HCT116 (cell line): ENCODE data around the gene CHST15. TPM values are rescaled to one million over a fixed set of nuclear protein-coding genes. Genes with fewer than 3 reads are reported as not detected.

Source experiments
- ATAC-seq: fragments of 200-7000 bp; cut with Tn5 transposase; 2 replicates; pipeline ENCODE4 v1.9.1; 2020; ENCODE audit warnings: mild to moderate bottlenecking, moderate library complexity
- BruUV-seq: library from RNA; stranded (reverse); fragments of 400-500 nt; replicated peaks from 2 replicates; lab custom pipeline; 2021; lab: Mats Ljungman, UMichigan
- CTCF ChIA-PET: fragments of 300-600 bp; sonication (Branson Sonifier 250); formaldehyde crosslinking; loops from one replicate; lab custom pipeline; 2021; ENCODE audit warnings: antibody characterized with exemption; lab: Charles Lee
- POLR2A ChIA-PET: fragments of 300-600, 350-600 bp; sonication (Branson Sonifier 250); formaldehyde crosslinking; loops from one replicate; lab custom pipeline; 2021; ENCODE audit warnings: antibody characterized with exemption; lab: Charles Lee
- RAD21 ChIA-PET, 2 experiments: fragments of 300-600 bp; sonication (Branson Sonifier 250); formaldehyde crosslinking; loops; one replicate each; lab custom pipeline; 2023; ENCODE audit warnings: low total read pairs in 2 of 2; ENCODE audit not compliant: uncharacterized antibody in 2 of 2, unreplicated experiment in 2 of 2, low non-redundant PET in 1 of 2; lab: Charles Lee
- DNase-seq: peaks from one replicate; pipeline ENCODE4 v3.0.0-alpha.2; 2010; ENCODE audit warnings: low read depth, low spot score
- H2AFZ ChIP-seq: fragments of 200-600 bp; shearing (Covaris generic), sonication (generic); 2 replicates; pipeline ENCODE4 v1.6.1; 2017; ENCODE audit warnings: low read depth, mixed run types, mixed read lengths, antibody characterized with exemption, low read length; ENCODE audit not compliant: poor library complexity, severe bottlenecking
- H3K27ac ChIP-seq: 2 replicates; pipeline ENCODE4 v1.5.1; 2012; ENCODE audit warnings: low read depth, low read length
- H3K27me3 ChIP-seq: fragments of 200-600 bp; sonication (generic); 2 replicates; pipeline ENCODE4 v1.6.1; 2016; ENCODE audit warnings: mixed run types, low read length, mixed read lengths; ENCODE audit not compliant: insufficient read depth
- H3K36me3 ChIP-seq, 2 experiments: fragments of 200-500 bp in 1 of 2; fragments of 200-600 bp in 1 of 2; sonication (Bioruptor generic) in 1 of 2; sonication (generic) in 1 of 2; 2 replicates each; pipeline versions ENCODE4 v1.5.1 to v1.6.1; 2014 to 2016; ENCODE audit warnings: low read length in 2 of 2, inconsistent platforms in 1 of 2, mixed read lengths in 1 of 2, mixed run types in 1 of 2; ENCODE audit not compliant: insufficient read depth in 2 of 2, control insufficient read depth in 1 of 2
- H3K4me1 ChIP-seq, 2 experiments: fragments of 200-600 bp in 1 of 2; sonication (generic) in 1 of 2; 2 replicates each; pipeline versions ENCODE4 v1.5.1 to v1.6.1; 2012 to 2017; ENCODE audit warnings: low read length in 2 of 2, inconsistent platforms in 1 of 2, mild to moderate bottlenecking in 1 of 2, mixed read lengths in 1 of 2, mixed run types in 1 of 2, moderate library complexity in 1 of 2; ENCODE audit not compliant: insufficient read depth in 2 of 2, control insufficient read depth in 1 of 2
- H3K4me2 ChIP-seq: fragments of 200-600 bp; sonication (generic); 2 replicates; pipeline ENCODE4 v1.6.1; 2017; ENCODE audit warnings: mixed run types, low read length, mixed read lengths
- H3K4me3 ChIP-seq, 2 experiments: fragments of 200-600 bp in 1 of 2; sonication (generic) in 1 of 2; replicated peaks in 1 of 2; 2 replicates each; pipeline ENCODE4 v1.5.1; 2011 to 2016; ENCODE audit warnings: low read length in 2 of 2, control low read depth in 1 of 2, low read depth in 1 of 2, mild to moderate bottlenecking in 1 of 2, mixed read lengths in 1 of 2, mixed run types in 1 of 2
- H3K79me2 ChIP-seq: fragments of 200-600 bp; sonication (generic); 2 replicates; pipeline ENCODE4 v1.6.1; 2017; ENCODE audit warnings: mild to moderate bottlenecking, mixed run types, low read length, moderate library complexity, mixed read lengths; ENCODE audit not compliant: insufficient read depth
- H3K9ac ChIP-seq: fragments of 200-600 bp; sonication (generic); 2 replicates; pipeline ENCODE4 v1.6.1; 2016; ENCODE audit warnings: low read length, mixed read lengths
- H3K9me2 ChIP-seq: fragments of 200-600 bp; sonication (generic), shearing (Covaris generic); 2 replicates; pipeline ENCODE4 v1.6.1; 2017; ENCODE audit warnings: mixed run types, mild to moderate bottlenecking, moderate library complexity; ENCODE audit not compliant: insufficient read depth
- H3K9me3 ChIP-seq, 2 experiments: fragments of 200-500 bp in 1 of 2; fragments of 200-600 bp in 1 of 2; sonication (Bioruptor generic) in 1 of 2; sonication (generic) in 1 of 2; 2 replicates each; pipeline ENCODE4 v1.6.1; 2014 to 2017; ENCODE audit warnings: low read length in 2 of 2, mixed read lengths in 2 of 2, inconsistent platforms in 1 of 2, low read depth in 1 of 2, mild to moderate bottlenecking in 1 of 2, mixed run types in 1 of 2, moderate library complexity in 1 of 2; ENCODE audit not compliant: control insufficient read depth in 1 of 2, insufficient read depth in 1 of 2
- H4K20me1 ChIP-seq: fragments of 200-600 bp; sonication (generic), shearing (Covaris generic); 2 replicates; pipeline ENCODE4 v1.6.1; 2017; ENCODE audit warnings: mixed run types, mild to moderate bottlenecking, moderate library complexity; ENCODE audit not compliant: insufficient read depth
- POLR2A ChIP-seq: IDR thresholded peaks from 2 replicates; pipeline ENCODE4 v1.7.0; 2011; ENCODE audit warnings: borderline replicate concordance; ENCODE audit not compliant: insufficient read depth, insufficient read length; ENCODE audit errors: extremely low read depth
- SIN3A ChIP-seq: IDR thresholded peaks from 2 replicates; pipeline ENCODE4 v1.6.1; 2012; ENCODE audit warnings: low read depth
- SRF ChIP-seq: IDR thresholded peaks from 2 replicates; pipeline ENCODE4 v1.6.1; 2012; ENCODE audit warnings: low read depth
- TCF7L2 ChIP-seq: IDR thresholded peaks from 2 replicates; pipeline ENCODE4 v1.7.0; 2011; ENCODE audit warnings: borderline replicate concordance, inconsistent platforms; ENCODE audit not compliant: insufficient read depth, insufficient read length; ENCODE audit errors: extremely low read depth
- ZNF274 ChIP-seq: fragments of 200-500 bp; sonication (Bioruptor generic); IDR thresholded peaks from 2 replicates; pipeline ENCODE4 v1.6.1; 2014; ENCODE audit warnings: mild to moderate bottlenecking, low read depth, low read length, inconsistent platforms
- intact Hi-C: fragments of 100-400 bp; cut with micrococcal nuclease; formaldehyde crosslinking; loops from 2 replicates; pipeline ENCODE4 v1.10.0; 2022
- total RNA-seq: library from RNA; stranded (reverse); gene quantifications from one replicate; pipeline ENCODE4 v1.2.1, GENCODE V29; 2021; ENCODE audit not compliant: unreplicated experiment
- TF ChIP-seq, protein P1 (sequence below): IDR thresholded peaks from 2 replicates; pipeline ENCODE4 v1.6.1; 2012
- TF ChIP-seq, protein P2 (sequence below): IDR thresholded peaks from 2 replicates; pipeline ENCODE4 v1.6.1; 2012; ENCODE audit warnings: low read depth
- TF ChIP-seq, protein P3 (sequence below): IDR thresholded peaks from 2 replicates; pipeline ENCODE4 v1.6.1; 2011; ENCODE audit warnings: mild to moderate bottlenecking, low read length, moderate library complexity; ENCODE audit not compliant: insufficient replicate concordance; ENCODE audit errors: extremely low read depth

CHST15 gene
- total RNA-seq, 1 experiment from 2014 or later: 47.2 TPM

DNA sequence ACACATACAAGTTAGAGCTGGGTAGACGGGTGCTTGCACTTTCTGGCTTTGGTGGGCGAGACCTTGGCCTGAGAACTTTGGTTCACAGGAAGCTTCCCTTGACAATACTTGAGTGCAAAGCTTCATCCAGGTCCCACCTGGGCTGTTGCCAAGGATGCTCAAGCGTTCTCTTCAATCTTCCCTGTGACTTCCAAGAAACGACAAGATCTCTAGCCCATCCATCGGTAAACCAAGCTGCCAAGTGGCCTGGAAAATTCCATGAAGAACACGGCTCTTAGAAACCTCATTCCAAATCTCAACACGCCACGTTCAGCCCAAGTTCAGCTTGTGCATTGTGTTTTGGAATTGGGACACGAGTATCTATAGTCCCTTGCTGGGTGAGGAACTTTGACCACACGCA lies 84.7 kb downstream of the CHST15 start:
- RAD21 ChIA-PET: no interaction called here
- Histone ChIP-seq H3K4me3 (no peak overlapping the region), H3K79me2 (no peaks in the 10 kb centered on the region; the same call in 1 of the 2 replicates), H3K9me2 (no peaks in the 10 kb centered on the region), H4K20me1 (no peaks in the 10 kb centered on the region), H3K9me3 (no peaks in the 10 kb centered on the region), H3K27me3 (no peaks in the 10 kb centered on the region), H3K36me3 (peaks cover 14 to 29% of the 10 kb centered on the region in 2 experiments), H2AFZ (no peak overlapping the region), H3K9ac (no peak overlapping the region), H3K27ac (no peak overlapping the region), H3K4me2 (no peak overlapping the region), H3K4me1 (peaks cover 0 to 8% of the 10 kb centered on the region in 2 experiments; a peak in 2 of 4 replicates)
- DNase-seq: no peak
- POLR2A ChIA-PET: no interaction called here
- CTCF ChIA-PET: no interaction called here
- TF ChIP-seq SRF: no peak
- TF ChIP-seq SIN3A: no peak
- TF ChIP-seq, protein P1, sequence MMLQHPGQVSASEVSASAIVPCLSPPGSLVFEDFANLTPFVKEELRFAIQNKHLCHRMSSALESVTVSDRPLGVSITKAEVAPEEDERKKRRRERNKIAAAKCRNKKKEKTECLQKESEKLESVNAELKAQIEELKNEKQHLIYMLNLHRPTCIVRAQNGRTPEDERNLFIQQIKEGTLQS: no peak
- no peak for TF ChIP-seq ZNF274
- BruUV-seq: no TSS peak
- intact Hi-C loops: no loop called here
- ATAC-seq: no peak

DNA sequence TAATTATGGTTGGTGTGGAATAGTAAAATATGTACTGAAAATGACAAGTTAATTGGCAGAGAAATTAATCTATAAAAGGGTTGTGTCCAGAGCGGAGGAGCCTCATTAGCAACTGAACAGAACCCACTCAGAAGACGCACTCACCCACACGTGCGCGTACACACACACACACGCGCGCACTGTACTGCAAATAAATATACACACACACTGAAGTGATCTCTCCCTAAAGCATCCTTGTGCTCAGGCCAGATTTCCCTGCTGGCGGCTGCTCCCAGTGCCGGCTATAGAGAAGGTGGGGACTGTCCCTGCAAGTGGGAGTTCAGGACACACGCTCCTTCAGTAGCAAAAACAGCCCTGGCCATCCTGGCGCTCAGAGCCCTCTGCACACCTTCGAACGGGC lies 85.2 kb downstream of the CHST15 start:
- Histone ChIP-seq H3K9ac (no peak overlapping the region), H3K4me3 (no peak overlapping the region), H3K9me2 (no peaks in the 10 kb centered on the region), H3K36me3 (peaks cover 14 to 28% of the 10 kb centered on the region in 2 experiments), H4K20me1 (no peaks in the 10 kb centered on the region), H3K9me3 (no peaks in the 10 kb centered on the region), H3K4me1 (peaks cover 0 to 8% of the 10 kb centered on the region in 2 experiments; a peak in 2 of 4 replicates), H2AFZ (no peak overlapping the region), H3K4me2 (no peak overlapping the region), H3K27ac (no peak overlapping the region), H3K27me3 (no peaks in the 10 kb centered on the region), H3K79me2 (no peaks in the 10 kb centered on the region; the same call in 1 of the 2 replicates)
- BruUV-seq: no TSS peak
- intact Hi-C loops: no loop called here
- ATAC-seq (no peak), DNase-seq (no peak)
- RAD21 ChIA-PET: no interaction called here
- CTCF ChIA-PET: no interaction called here
- TF ChIP-seq, protein P2, sequence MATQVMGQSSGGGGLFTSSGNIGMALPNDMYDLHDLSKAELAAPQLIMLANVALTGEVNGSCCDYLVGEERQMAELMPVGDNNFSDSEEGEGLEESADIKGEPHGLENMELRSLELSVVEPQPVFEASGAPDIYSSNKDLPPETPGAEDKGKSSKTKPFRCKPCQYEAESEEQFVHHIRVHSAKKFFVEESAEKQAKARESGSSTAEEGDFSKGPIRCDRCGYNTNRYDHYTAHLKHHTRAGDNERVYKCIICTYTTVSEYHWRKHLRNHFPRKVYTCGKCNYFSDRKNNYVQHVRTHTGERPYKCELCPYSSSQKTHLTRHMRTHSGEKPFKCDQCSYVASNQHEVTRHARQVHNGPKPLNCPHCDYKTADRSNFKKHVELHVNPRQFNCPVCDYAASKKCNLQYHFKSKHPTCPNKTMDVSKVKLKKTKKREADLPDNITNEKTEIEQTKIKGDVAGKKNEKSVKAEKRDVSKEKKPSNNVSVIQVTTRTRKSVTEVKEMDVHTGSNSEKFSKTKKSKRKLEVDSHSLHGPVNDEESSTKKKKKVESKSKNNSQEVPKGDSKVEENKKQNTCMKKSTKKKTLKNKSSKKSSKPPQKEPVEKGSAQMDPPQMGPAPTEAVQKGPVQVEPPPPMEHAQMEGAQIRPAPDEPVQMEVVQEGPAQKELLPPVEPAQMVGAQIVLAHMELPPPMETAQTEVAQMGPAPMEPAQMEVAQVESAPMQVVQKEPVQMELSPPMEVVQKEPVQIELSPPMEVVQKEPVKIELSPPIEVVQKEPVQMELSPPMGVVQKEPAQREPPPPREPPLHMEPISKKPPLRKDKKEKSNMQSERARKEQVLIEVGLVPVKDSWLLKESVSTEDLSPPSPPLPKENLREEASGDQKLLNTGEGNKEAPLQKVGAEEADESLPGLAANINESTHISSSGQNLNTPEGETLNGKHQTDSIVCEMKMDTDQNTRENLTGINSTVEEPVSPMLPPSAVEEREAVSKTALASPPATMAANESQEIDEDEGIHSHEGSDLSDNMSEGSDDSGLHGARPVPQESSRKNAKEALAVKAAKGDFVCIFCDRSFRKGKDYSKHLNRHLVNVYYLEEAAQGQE: no peak
- TF ChIP-seq POLR2A (no peak), TCF7L2 (no peak), SIN3A (no peak), ZNF274 (no peak)
- TF ChIP-seq, protein P3, sequence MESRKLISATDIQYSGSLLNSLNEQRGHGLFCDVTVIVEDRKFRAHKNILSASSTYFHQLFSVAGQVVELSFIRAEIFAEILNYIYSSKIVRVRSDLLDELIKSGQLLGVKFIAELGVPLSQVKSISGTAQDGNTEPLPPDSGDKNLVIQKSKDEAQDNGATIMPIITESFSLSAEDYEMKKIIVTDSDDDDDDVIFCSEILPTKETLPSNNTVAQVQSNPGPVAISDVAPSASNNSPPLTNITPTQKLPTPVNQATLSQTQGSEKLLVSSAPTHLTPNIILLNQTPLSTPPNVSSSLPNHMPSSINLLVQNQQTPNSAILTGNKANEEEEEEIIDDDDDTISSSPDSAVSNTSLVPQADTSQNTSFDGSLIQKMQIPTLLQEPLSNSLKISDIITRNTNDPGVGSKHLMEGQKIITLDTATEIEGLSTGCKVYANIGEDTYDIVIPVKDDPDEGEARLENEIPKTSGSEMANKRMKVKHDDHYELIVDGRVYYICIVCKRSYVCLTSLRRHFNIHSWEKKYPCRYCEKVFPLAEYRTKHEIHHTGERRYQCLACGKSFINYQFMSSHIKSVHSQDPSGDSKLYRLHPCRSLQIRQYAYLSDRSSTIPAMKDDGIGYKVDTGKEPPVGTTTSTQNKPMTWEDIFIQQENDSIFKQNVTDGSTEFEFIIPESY: no peak
- POLR2A ChIA-PET: no interaction called here
